HL-60 (cell line): ENCODE measurements around the gene CLNS1A.
"Not testable (repeated sequence)": the region's sequence is repeated elsewhere in the genome, so short reads cannot be mapped to it uniquely, and the experiment has no call there.

Experiments
- CTCF ChIP-seq: IDR thresholded peaks from one replicate; pipeline ENCODE4 v1.5.1; 2011; ENCODE audit warnings: low read length, control low read depth, inconsistent platforms; ENCODE audit not compliant: insufficient read depth
- POLR2AphosphoS5 ChIP-seq: IDR thresholded peaks from 2 replicates; pipeline ENCODE4 v1.6.1; 2012; ENCODE audit warnings: low read depth

GRCh38 chr11:77575428-77575827 is 62.2 kb downstream of the CLNS1A start:
- TF ChIP-seq CTCF, POLR2AphosphoS5: not testable (repeated sequence)
